Peyer's patch (tissue), 4 donors: Measurements from ENCODE around the gene SERINC4. TPM values are rescaled to one million over a fixed set of nuclear protein-coding genes. Genes with fewer than 3 reads are reported as not detected.

Experiments
- DNase-seq, 3 donors: peaks; one replicate each; pipeline ENCODE4 v3.0.0-alpha.2; 2017 to 2019
- H3K27ac ChIP-seq, 4 donors: fragments of 200-600 bp; sonication (generic); one replicate each; pipeline ENCODE4 v1.5.1; 2016 to 2019
- H3K27me3 ChIP-seq, 2 donors: fragments of 200-600 bp; sonication (generic); one replicate each; pipeline ENCODE4 v1.5.1; 2019
- H3K36me3 ChIP-seq, 3 donors: fragments of 200-600 bp; sonication (generic); one replicate each; pipeline ENCODE4 v1.5.1; 2016 to 2019
- H3K4me1 ChIP-seq, 4 donors: fragments of 200-600 bp; sonication (generic); one replicate each; pipeline ENCODE4 v1.5.1; 2016 to 2019
- H3K4me3 ChIP-seq, 4 donors: fragments of 200-600 bp; sonication (generic); 1 replicate in 3 of 4; 2 replicates in 1 of 4; pipeline ENCODE4 v1.5.1; 2016 to 2019; ENCODE audit warnings: mild to moderate bottlenecking in 1 of 4
- H3K9me3 ChIP-seq, 4 donors: fragments of 200-600 bp; sonication (generic); one replicate each; pipeline ENCODE4 v1.5.1; 2016 to 2019; ENCODE audit warnings: mild to moderate bottlenecking in 1 of 4
- POLR2A ChIP-seq, 2 donors: fragments of 450-650 bp; IDR thresholded peaks; one replicate each; pipeline ENCODE4 v1.5.1; 2017; ENCODE audit warnings: antibody characterized with exemption in 2 of 2, mild to moderate bottlenecking in 2 of 2, moderate library complexity in 2 of 2
- total RNA-seq, 4 donors: library from RNA; depleted of rRNA; stranded (reverse); fragments of >200 nt; gene quantifications; one replicate each; pipeline ENCODE4 v1.1.0, GENCODE V29; 2016
- TF ChIP-seq, protein P1 (sequence below), 6 experiments: fragments of 450-650 bp in 4 of 6; fragments of 200-600 bp in 2 of 6; sonication (generic) in 1 of 6; IDR thresholded peaks; one replicate each; pipeline ENCODE4 v1.5.1; 2017 to 2019; ENCODE audit warnings: antibody characterized with exemption in 6 of 6, mild to moderate bottlenecking in 3 of 6, moderate library complexity in 1 of 6

Gene SERINC4
- total RNA-seq, 4 donors from 2014 or later, result not detected

DNA sequence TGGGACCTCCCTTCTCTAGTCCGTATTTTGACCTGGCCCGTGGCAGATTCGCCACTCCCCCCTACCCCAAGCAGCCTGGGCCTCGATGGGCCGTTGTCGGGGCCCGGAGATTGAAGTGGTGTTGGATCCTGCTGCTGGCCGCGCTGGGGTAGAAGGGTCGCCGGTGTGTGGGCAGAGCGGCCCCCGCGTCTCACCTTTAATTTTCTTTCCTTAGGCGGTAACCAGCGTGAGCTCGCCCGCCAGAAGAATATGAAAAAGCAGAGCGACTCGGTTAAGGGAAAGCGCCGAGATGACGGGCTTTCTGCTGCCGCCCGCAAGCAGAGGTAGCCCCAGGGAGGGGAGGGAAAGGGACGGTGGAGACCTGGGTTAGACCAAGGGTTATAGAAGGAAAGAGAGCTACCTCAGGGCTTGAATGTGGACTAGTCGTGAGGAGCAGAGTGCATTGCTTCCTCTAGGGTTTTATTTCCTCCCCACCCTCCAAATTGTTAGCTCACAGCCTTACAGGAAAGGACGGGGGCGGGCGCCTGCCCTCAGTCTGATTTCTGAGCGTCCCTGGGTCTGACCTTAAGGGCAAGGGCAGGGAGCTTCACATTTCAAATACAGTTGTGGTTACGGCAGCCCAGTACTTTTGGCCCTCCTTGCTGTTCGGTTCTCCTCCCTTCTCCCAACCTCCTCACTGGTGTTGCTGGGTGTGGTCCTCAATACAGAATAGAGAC, 7.1 kb downstream of the SERINC4 start:
- Histone ChIP-seq H3K36me3 (peaks cover 0 to 36% (median 0%) of the 10 kb centered on the region in 3 donors), H3K27me3 (no peaks in the 10 kb centered on the region), H3K27ac (peak overlapping the region; percentile 90 to 100 (median 94)), H3K4me3 (peak overlapping the region; percentile 67 to 95 (median 86)), H3K4me1 (peaks cover 2 to 35% (median 7%) of the 10 kb centered on the region in 4 donors), H3K9me3 (no peaks in the 10 kb centered on the region)
- peak in 2 of 3 donors; percentile 59 for DNase-seq
- TF ChIP-seq, protein P1, sequence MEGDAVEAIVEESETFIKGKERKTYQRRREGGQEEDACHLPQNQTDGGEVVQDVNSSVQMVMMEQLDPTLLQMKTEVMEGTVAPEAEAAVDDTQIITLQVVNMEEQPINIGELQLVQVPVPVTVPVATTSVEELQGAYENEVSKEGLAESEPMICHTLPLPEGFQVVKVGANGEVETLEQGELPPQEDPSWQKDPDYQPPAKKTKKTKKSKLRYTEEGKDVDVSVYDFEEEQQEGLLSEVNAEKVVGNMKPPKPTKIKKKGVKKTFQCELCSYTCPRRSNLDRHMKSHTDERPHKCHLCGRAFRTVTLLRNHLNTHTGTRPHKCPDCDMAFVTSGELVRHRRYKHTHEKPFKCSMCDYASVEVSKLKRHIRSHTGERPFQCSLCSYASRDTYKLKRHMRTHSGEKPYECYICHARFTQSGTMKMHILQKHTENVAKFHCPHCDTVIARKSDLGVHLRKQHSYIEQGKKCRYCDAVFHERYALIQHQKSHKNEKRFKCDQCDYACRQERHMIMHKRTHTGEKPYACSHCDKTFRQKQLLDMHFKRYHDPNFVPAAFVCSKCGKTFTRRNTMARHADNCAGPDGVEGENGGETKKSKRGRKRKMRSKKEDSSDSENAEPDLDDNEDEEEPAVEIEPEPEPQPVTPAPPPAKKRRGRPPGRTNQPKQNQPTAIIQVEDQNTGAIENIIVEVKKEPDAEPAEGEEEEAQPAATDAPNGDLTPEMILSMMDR (IDR thresholded peaks at IDR 0.05), result peak in 3 of 6 experiments; percentile 13 to 26 (median 22)
- peak in 1 of 2 donors; percentile 27 for TF ChIP-seq POLR2A (IDR thresholded peaks at IDR 0.05)

- Histone ChIP-seq H3K4me1 (peaks cover 2 to 30% (median 7%) of the 10 kb centered on the region in 4 donors), H3K9me3 (no peaks in the 10 kb centered on the region), H3K27ac (peak within 1 kb of the TSS; percentile 90 to 100 (median 94)), H3K36me3 (peaks cover 0 to 36% (median 0%) of the 10 kb centered on the region in 3 donors), H3K4me3 (peak within 1 kb of the TSS; percentile 67 to 95 (median 86)), H3K27me3 (no peaks in the 10 kb centered on the region)
- TF ChIP-seq POLR2A (IDR thresholded peaks at IDR 0.05), result peak; percentile 98 to 100
- TF ChIP-seq, protein P1 (IDR thresholded peaks at IDR 0.05), result no peak
- DNase-seq, result peak; percentile 100
These were observed 7.8 kb downstream of the SERINC4 start, which contains the start of gene SERF2 for GRCh38 chr15:43791993-43792760. Gene SERF2 (plus strand): TSS chr15:43792320. CDS start chr15:43792377, 57 bp downstream.

DNA sequence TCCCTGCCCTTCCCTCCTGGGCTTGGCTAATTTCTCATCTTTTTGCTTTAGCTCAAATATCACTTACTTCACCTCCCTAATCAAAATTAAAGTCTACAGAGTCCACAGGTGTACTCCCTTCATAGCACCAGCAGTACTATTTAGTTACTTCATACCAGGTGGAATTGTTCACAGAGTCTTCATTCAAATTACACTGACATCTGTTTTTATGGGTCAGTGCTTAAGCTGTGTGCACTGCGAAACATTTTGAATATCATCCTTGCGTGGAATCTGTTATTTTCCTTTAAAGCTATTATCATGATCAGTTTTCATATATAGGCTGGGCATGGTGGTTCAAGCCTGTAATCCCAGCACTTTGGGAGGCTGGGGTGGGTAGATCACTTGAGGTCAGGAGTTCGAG, 10.6 kb downstream of the SERINC4 start:
- H3K27me3 ChIP-seq, result no peaks in the 10 kb centered on the region
- no peak overlapping the region for H3K4me3 ChIP-seq
- peak overlapping the region in 2 of 4 donors; percentile 68 to 90 for H3K27ac ChIP-seq
- peaks cover 2 to 14% (median 6%) of the 10 kb centered on the region in 4 donors for H3K4me1 ChIP-seq
- no peak for TF ChIP-seq POLR2A (IDR thresholded peaks at IDR 0.05)
- TF ChIP-seq, protein P1 (IDR thresholded peaks at IDR 0.05), result no peak
- no peak for DNase-seq
- H3K36me3 ChIP-seq, result peaks cover 0 to 12% (median 0%) of the 10 kb centered on the region in 3 donors
- H3K9me3 ChIP-seq, result no peaks in the 10 kb centered on the region

DNA sequence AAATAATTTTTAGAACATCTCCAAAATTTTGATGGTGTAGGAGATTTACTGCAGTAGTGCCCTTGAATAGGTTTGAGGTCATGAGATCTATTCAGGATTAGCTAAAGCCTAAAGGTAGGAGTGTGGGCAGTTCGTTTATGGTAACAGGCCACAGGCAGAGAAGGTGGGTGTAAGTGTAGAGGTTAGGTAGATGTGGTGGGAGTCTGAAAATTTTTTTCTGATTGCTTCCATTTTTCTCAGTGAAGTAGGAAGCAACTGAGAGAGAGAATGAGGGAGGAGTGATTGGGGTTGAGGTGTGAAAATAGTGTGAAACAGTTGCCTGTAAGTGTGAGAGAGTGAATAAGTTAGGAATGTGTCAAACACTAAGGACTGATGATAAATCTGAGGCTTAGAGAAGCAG, 21.0 kb downstream of the SERINC4 start:
- H3K36me3 ChIP-seq, result peaks cover 0 to 7% (median 0%) of the 10 kb centered on the region in 3 donors
- no peak overlapping the region for H3K27ac ChIP-seq
- H3K27me3 ChIP-seq, result no peaks in the 10 kb centered on the region
- DNase-seq, result no peak
- no peak overlapping the region for H3K4me3 ChIP-seq
- H3K4me1 ChIP-seq, result peaks cover 0 to 15% (median 3%) of the 10 kb centered on the region in 4 donors
- no peak for TF ChIP-seq POLR2A (IDR thresholded peaks at IDR 0.05)
- TF ChIP-seq, protein P1 (IDR thresholded peaks at IDR 0.05), result no peak
- H3K9me3 ChIP-seq, result no peaks in the 10 kb centered on the region

DNA sequence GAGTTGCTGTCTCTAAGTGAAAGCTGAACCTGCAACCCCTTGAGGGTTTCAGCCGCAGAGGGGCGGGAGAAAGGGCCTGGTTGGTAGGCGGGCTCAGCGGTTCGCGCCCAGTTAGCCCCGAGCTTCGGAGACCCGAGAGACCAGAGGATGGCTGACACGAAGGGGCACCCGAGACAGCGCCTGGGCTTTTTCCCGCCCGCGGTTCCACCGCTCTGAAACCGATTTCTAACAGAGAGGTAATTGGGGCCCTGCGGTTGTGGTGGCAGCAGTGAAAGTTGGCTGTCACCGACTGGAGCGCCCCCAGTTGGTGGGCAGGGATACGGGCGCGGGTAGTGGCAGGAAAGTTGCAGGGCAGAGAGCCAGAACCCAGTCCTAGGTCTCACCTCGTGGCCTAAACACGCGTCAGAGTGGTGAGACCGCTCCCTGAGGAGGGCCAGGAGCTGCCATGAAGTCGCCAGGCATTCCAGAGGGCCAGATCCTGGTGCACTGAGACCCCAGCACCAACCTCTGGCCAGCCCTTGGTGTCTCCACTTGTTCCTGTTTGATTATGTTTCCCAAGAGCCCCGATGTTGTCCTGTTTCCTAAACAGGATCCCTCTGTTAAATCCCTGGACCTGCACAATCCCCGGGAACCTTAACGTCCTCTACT, 22.6 kb downstream of the SERINC4 start:
- H3K9me3 ChIP-seq, result no peaks in the 10 kb centered on the region
- peak; percentile 77 to 91 (median 91) for DNase-seq
- H3K27me3 ChIP-seq, result no peaks in the 10 kb centered on the region
- peaks cover 0 to 23% (median 0%) of the 10 kb centered on the region in 3 donors for H3K36me3 ChIP-seq
- TF ChIP-seq, protein P1 (IDR thresholded peaks at IDR 0.05), result peak; percentile 71 to 88 (median 81)
- peak in 1 of 2 donors; percentile 33 for TF ChIP-seq POLR2A (IDR thresholded peaks at IDR 0.05)
- peak overlapping the region; percentile 55 to 76 (median 67) for H3K4me3 ChIP-seq
- H3K27ac ChIP-seq, result peak overlapping the region; percentile 85 to 98 (median 90)
- H3K4me1 ChIP-seq, result peaks cover 0 to 15% (median 3%) of the 10 kb centered on the region in 4 donors
